ENCODE results near the gene SPACA7.

Gene SPACA7

GRCh38 chr13:112350300-112350699, 25.9 kb upstream of the SPACA7 start:
- H3K4me3 ChIP-seq (ENCODE audit: low read length in 2 of 2), result no peak overlapping the region
- peaks cover 0 to 4% of the 10 kb centered on the region in 2 donors for H3K9me3 ChIP-seq (ENCODE audit: control insufficient read depth in 2 of 2, low read length in 2 of 2)
- H3K9ac ChIP-seq (ENCODE audit: low read length in 2 of 2), result no peak overlapping the region
- peaks cover 13 to 30% of the 10 kb centered on the region in 2 donors for H3K27me3 ChIP-seq (ENCODE audit: control insufficient read depth in 1 of 2, insufficient read depth in 2 of 2, low read length in 2 of 2)
- no peak overlapping the region for H3K27ac ChIP-seq (ENCODE audit: low read length)
- no peaks in the 10 kb centered on the region for H3K36me3 ChIP-seq (ENCODE audit: control insufficient read depth in 2 of 2, insufficient read depth in 2 of 2, low read length in 2 of 2)
- no peaks in the 10 kb centered on the region for H3K4me1 ChIP-seq (ENCODE audit: control insufficient read depth, insufficient read depth, low read length)

GRCh38 chr13:112351825-112352224, 24.3 kb upstream of the SPACA7 start:
- Histone ChIP-seq H3K9ac (ENCODE audit: low read length in 2 of 2) (no peak overlapping the region), H3K36me3 (ENCODE audit: control insufficient read depth in 2 of 2, insufficient read depth in 2 of 2, low read length in 2 of 2) (no peaks in the 10 kb centered on the region), H3K27ac (ENCODE audit: low read length) (no peak overlapping the region), H3K27me3 (ENCODE audit: control insufficient read depth in 1 of 2, insufficient read depth in 2 of 2, low read length in 2 of 2) (peaks cover 0 to 24% of the 10 kb centered on the region in 2 donors), H3K4me1 (ENCODE audit: control insufficient read depth, insufficient read depth, low read length) (no peaks in the 10 kb centered on the region), H3K9me3 (ENCODE audit: control insufficient read depth in 2 of 2, low read length in 2 of 2) (peaks cover 0 to 4% of the 10 kb centered on the region in 2 donors), H3K4me3 (ENCODE audit: low read length in 2 of 2) (no peak overlapping the region)

- Histone ChIP-seq H3K4me3 (ENCODE audit: low read length in 2 of 2) (no peak overlapping the region), H3K27me3 (ENCODE audit: control insufficient read depth in 1 of 2, insufficient read depth in 2 of 2, low read length in 2 of 2) (peaks cover 0 to 18% of the 10 kb centered on the region in 2 donors), H3K4me1 (ENCODE audit: control insufficient read depth, insufficient read depth, low read length) (no peaks in the 10 kb centered on the region), H3K9ac (ENCODE audit: low read length in 2 of 2) (no peak overlapping the region), H3K9me3 (ENCODE audit: control insufficient read depth in 2 of 2, low read length in 2 of 2) (peaks cover 0 to 4% of the 10 kb centered on the region in 2 donors), H3K36me3 (ENCODE audit: control insufficient read depth in 2 of 2, insufficient read depth in 2 of 2, low read length in 2 of 2) (no peaks in the 10 kb centered on the region), H3K27ac (ENCODE audit: low read length) (no peak overlapping the region)
Observed at GRCh38 chr13:112353856-112354255, 22.3 kb upstream of the SPACA7 start.

DNA sequence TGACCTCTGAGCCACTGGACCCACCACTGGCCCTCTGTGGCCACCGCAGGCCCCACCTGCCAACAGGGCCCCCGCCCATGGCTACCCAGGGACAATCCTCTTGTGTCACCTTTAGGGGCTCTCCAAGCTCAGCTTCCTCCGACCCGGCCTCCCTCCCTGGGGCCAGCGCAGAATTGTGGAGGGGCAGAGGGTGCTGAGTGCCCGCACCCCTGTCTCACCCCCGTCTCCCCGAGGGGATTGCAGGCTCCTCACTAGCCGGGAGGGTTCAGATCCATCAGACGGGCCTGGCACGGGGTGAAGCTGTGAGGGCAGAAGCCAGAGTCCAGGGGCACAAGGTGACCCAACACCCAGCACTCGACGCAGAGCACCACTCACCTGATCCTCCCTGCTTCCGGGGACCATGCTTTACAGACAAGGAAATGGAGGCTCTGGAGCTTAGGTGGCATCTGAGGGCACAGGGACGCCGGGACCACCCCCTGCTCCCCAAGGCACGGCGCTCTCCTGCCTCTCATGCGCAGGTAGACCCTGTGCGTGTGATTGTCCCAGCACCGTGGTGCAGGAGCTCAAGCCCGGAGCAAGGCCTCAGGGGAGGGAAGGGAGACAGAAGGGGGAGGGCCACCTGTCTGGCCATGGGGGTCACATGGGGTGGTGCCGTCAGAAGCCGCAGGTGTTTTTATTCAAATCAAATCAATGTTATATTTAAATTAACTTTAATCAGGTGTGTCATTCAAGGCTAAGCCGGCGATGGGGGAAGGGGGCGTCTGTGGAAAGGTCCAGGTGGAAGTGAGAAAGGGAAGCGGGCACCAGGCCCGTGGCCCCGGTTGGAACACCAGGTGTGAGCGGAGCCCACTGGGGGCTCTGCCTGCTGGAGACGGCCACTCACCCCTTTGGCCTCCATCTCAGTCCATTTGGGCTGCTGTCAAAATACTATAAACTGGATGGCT, 21.6 kb upstream of the SPACA7 start:
- Histone ChIP-seq H3K4me1 (ENCODE audit: control insufficient read depth, insufficient read depth, low read length) (no peaks in the 10 kb centered on the region), H3K9me3 (ENCODE audit: control insufficient read depth in 2 of 2, low read length in 2 of 2) (peaks cover 0 to 4% of the 10 kb centered on the region in 2 donors), H3K27me3 (ENCODE audit: control insufficient read depth in 1 of 2, insufficient read depth in 2 of 2, low read length in 2 of 2) (peaks cover 0 to 14% of the 10 kb centered on the region in 2 donors), H3K27ac (ENCODE audit: low read length) (no peak overlapping the region), H3K4me3 (ENCODE audit: low read length in 2 of 2) (no peak overlapping the region), H3K9ac (ENCODE audit: low read length in 2 of 2) (no peak overlapping the region), H3K36me3 (ENCODE audit: control insufficient read depth in 2 of 2, insufficient read depth in 2 of 2, low read length in 2 of 2) (no peaks in the 10 kb centered on the region)

GRCh38 chr13:112355274-112355838, 20.8 kb upstream of the SPACA7 start:
- Histone ChIP-seq H3K27me3 (ENCODE audit: control insufficient read depth in 1 of 2, insufficient read depth in 2 of 2, low read length in 2 of 2) (peaks cover 0 to 8% of the 10 kb centered on the region in 2 donors), H3K9ac (ENCODE audit: low read length in 2 of 2) (no peak overlapping the region)

DNA sequence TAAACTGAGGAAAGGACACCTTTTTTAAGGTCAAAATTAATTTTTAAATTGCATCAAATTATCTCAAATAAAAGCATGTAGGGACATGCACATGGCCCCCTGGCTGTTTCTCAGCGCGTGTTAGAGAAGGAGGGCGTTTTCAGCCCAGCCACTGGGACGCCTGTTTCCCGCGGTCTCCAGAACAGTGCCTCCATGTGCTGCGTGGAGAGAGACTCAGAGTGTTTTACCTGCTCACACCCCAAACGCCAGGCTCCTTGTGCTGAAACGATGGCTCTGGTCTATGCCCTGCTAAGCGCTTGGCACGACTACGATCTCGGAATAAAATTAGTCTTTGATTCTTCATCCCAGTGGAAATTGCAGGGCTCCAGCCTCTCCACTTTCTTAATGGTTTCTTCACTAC, 20.0 kb upstream of the SPACA7 start:
- Histone ChIP-seq H3K27me3 (ENCODE audit: control insufficient read depth in 1 of 2, insufficient read depth in 2 of 2, low read length in 2 of 2) (peaks cover 0 to 8% of the 10 kb centered on the region in 2 donors), H3K27ac (ENCODE audit: low read length) (no peak overlapping the region), H3K4me3 (ENCODE audit: low read length in 2 of 2) (no peak overlapping the region), H3K4me1 (ENCODE audit: control insufficient read depth, insufficient read depth, low read length) (no peaks in the 10 kb centered on the region), H3K9me3 (ENCODE audit: control insufficient read depth in 2 of 2, low read length in 2 of 2) (peaks cover 0 to 9% of the 10 kb centered on the region in 2 donors), H3K36me3 (ENCODE audit: control insufficient read depth in 2 of 2, insufficient read depth in 2 of 2, low read length in 2 of 2) (no peaks in the 10 kb centered on the region), H3K9ac (ENCODE audit: low read length in 2 of 2) (no peak overlapping the region)

More at GRCh38 chr13:112355274-112355838, 20.8 kb upstream of the SPACA7 start:
- H3K4me1 ChIP-seq (ENCODE audit: control insufficient read depth, insufficient read depth, low read length), result no peaks in the 10 kb centered on the region
- H3K9me3 ChIP-seq (ENCODE audit: control insufficient read depth in 2 of 2, low read length in 2 of 2), result peaks cover 0 to 7% of the 10 kb centered on the region in 2 donors
- H3K36me3 ChIP-seq (ENCODE audit: control insufficient read depth in 2 of 2, insufficient read depth in 2 of 2, low read length in 2 of 2), result no peaks in the 10 kb centered on the region
- H3K27ac ChIP-seq (ENCODE audit: low read length), result no peak overlapping the region
- no peak overlapping the region for H3K4me3 ChIP-seq (ENCODE audit: low read length in 2 of 2)

DNA sequence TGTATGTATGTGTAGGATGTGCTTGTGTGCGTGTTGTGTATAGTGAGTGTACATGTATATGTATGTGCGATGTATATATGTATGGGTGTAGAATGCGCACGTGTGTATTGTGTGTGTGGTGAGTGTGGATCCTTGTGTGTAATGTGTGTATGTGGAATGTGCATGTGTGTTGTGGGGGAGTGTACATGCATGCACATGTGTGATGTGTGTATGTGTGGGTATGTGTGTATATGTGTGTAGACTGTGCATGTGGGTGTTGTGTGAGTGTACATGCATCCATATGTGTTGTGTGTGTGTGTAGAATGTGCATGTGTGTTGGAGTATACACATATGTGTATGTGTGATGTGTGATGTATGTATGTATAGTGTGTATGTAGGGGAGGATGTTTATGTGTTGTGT, 18.0 kb upstream of the SPACA7 start:
- H3K9me3 ChIP-seq (ENCODE audit: control insufficient read depth in 2 of 2, low read length in 2 of 2), result peaks cover 0 to 17% of the 10 kb centered on the region in 2 donors
- H3K27ac ChIP-seq (ENCODE audit: low read length), result no peak overlapping the region
- H3K9ac ChIP-seq (ENCODE audit: low read length in 2 of 2), result no peak overlapping the region
- H3K36me3 ChIP-seq (ENCODE audit: control insufficient read depth in 2 of 2, insufficient read depth in 2 of 2, low read length in 2 of 2), result no peaks in the 10 kb centered on the region
- H3K4me3 ChIP-seq (ENCODE audit: low read length in 2 of 2), result no peak overlapping the region
- H3K27me3 ChIP-seq (ENCODE audit: control insufficient read depth in 1 of 2, insufficient read depth in 2 of 2, low read length in 2 of 2), result peaks cover 0 to 4% of the 10 kb centered on the region in 2 donors
- no peaks in the 10 kb centered on the region for H3K4me1 ChIP-seq (ENCODE audit: control insufficient read depth, insufficient read depth, low read length)

DNA sequence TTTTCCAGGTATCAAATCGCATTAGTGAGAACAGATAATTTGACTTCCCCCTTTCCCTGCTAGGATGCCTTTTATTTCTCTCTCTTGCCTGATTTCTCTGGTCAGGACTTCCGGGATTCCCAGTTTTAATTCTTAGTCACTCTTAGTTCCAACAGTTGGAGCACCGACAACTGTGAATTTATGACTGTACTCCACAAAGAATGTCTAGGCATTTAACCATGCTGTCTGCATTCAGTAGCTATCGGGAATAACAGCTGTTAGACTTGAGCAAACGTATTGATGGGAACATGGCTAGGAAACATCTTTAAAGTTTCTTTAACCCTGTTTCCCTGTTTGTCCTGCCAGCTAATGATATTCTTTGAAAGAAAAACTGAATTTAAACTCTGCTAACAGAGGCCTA, 14.1 kb upstream of the SPACA7 start:
- H3K9ac ChIP-seq (ENCODE audit: low read length in 2 of 2), result no peak overlapping the region
- no peak overlapping the region for H3K27ac ChIP-seq (ENCODE audit: low read length)
- no peaks in the 10 kb centered on the region for H3K36me3 ChIP-seq (ENCODE audit: control insufficient read depth in 2 of 2, insufficient read depth in 2 of 2, low read length in 2 of 2)
- peaks cover 14 to 20% of the 10 kb centered on the region in 2 donors for H3K9me3 ChIP-seq (ENCODE audit: control insufficient read depth in 2 of 2, low read length in 2 of 2)
- peaks cover 0 to 8% of the 10 kb centered on the region in 2 donors for H3K27me3 ChIP-seq (ENCODE audit: control insufficient read depth in 1 of 2, insufficient read depth in 2 of 2, low read length in 2 of 2)
- no peak overlapping the region for H3K4me3 ChIP-seq (ENCODE audit: low read length in 2 of 2)
- no peaks in the 10 kb centered on the region for H3K4me1 ChIP-seq (ENCODE audit: control insufficient read depth, insufficient read depth, low read length)

- Histone ChIP-seq H3K4me1 (ENCODE audit: control insufficient read depth, insufficient read depth, low read length) (no peaks in the 10 kb centered on the region), H3K27ac (ENCODE audit: low read length) (no peak overlapping the region), H3K36me3 (ENCODE audit: control insufficient read depth in 2 of 2, insufficient read depth in 2 of 2, low read length in 2 of 2) (no peaks in the 10 kb centered on the region), H3K9me3 (ENCODE audit: control insufficient read depth in 2 of 2, low read length in 2 of 2) (peaks cover 14 to 24% of the 10 kb centered on the region in 2 donors), H3K4me3 (ENCODE audit: low read length in 2 of 2) (no peak overlapping the region), H3K9ac (ENCODE audit: low read length in 2 of 2) (no peak overlapping the region), H3K27me3 (ENCODE audit: control insufficient read depth in 1 of 2, insufficient read depth in 2 of 2, low read length in 2 of 2) (peaks cover 0 to 8% of the 10 kb centered on the region in 2 donors)
Observed at GRCh38 chr13:112363867-112364528, 12.2 kb upstream of the SPACA7 start.

- Histone ChIP-seq H3K27ac (ENCODE audit: low read length) (no peak overlapping the region), H3K36me3 (ENCODE audit: control insufficient read depth in 2 of 2, insufficient read depth in 2 of 2, low read length in 2 of 2) (no peaks in the 10 kb centered on the region), H3K27me3 (ENCODE audit: control insufficient read depth in 1 of 2, insufficient read depth in 2 of 2, low read length in 2 of 2) (peaks cover 0 to 8% of the 10 kb centered on the region in 2 donors), H3K4me3 (ENCODE audit: low read length in 2 of 2) (no peak overlapping the region), H3K9me3 (ENCODE audit: control insufficient read depth in 2 of 2, low read length in 2 of 2) (peaks cover 11 to 14% of the 10 kb centered on the region in 2 donors), H3K4me1 (ENCODE audit: control insufficient read depth, insufficient read depth, low read length) (no peaks in the 10 kb centered on the region), H3K9ac (ENCODE audit: low read length in 2 of 2) (no peak overlapping the region)
Observed at GRCh38 chr13:112366907-112367646, 9.1 kb upstream of the SPACA7 start.

Data from stomach smooth muscle (tissue), 2 donors.